Panc1 (cell line): ENCODE measurements around the gene NEUROD4. TPM values are rescaled to one million over a fixed set of nuclear protein-coding genes. Genes with fewer than 3 reads are reported as not detected.

Experiments
- ATAC-seq: fragments of 200-7000 bp; cut with Tn5 transposase; 2 replicates; pipeline ENCODE4 v1.9.1; 2020; ENCODE audit warnings: mild to moderate bottlenecking, moderate library complexity
- BruUV-seq: library from RNA; stranded (reverse); fragments of 400-500 nt; replicated peaks from 2 replicates; lab custom pipeline; 2021; lab: Mats Ljungman, UMichigan
- CTCF ChIA-PET: fragments of 300-600 bp; sonication (Branson Sonifier 250); formaldehyde crosslinking; loops from one replicate; lab custom pipeline; 2022; ENCODE audit warnings: antibody characterized with exemption; lab: Charles Lee
- POLR2A ChIA-PET: fragments of 300-600 bp; sonication (Branson Sonifier 250); formaldehyde crosslinking; loops from one replicate; lab custom pipeline; 2022; ENCODE audit warnings: antibody characterized with exemption; lab: Charles Lee
- DNase-seq: peaks from one replicate; pipeline ENCODE4 v3.0.0-alpha.2; 2010; ENCODE audit warnings: low read depth, low spot score
- H3K27ac ChIP-seq: 2 replicates; pipeline ENCODE4 v1.5.1; 2011; ENCODE audit warnings: mild to moderate bottlenecking, low read length, inconsistent platforms
- H3K27me3 ChIP-seq: fragments of 200-500 bp; sonication (Bioruptor generic); 2 replicates; pipeline ENCODE4 v1.6.0; 2014; ENCODE audit warnings: low read length, inconsistent platforms; ENCODE audit not compliant: control insufficient read depth, insufficient read depth
- H3K36me3 ChIP-seq: fragments of 200-500 bp; sonication (Bioruptor generic); 2 replicates; pipeline ENCODE4 v1.5.1; 2014; ENCODE audit warnings: inconsistent platforms, mild to moderate bottlenecking, low read length, moderate library complexity; ENCODE audit not compliant: control insufficient read depth, insufficient read depth
- H3K4me1 ChIP-seq: 2 replicates; pipeline ENCODE4 v1.5.1; 2011; ENCODE audit warnings: inconsistent platforms, mild to moderate bottlenecking, low read length, moderate library complexity; ENCODE audit not compliant: control insufficient read depth, insufficient read depth
- H3K4me3 ChIP-seq, 2 experiments: 2 replicates each; pipeline ENCODE4 v1.5.1; 2011 to 2012; ENCODE audit warnings: low read depth in 2 of 2, low read length in 2 of 2, mild to moderate bottlenecking in 2 of 2, inconsistent platforms in 1 of 2, moderate library complexity in 1 of 2
- H3K9me3 ChIP-seq: fragments of 200-500 bp; sonication (Bioruptor generic); 2 replicates; pipeline ENCODE4 v1.5.1; 2014; ENCODE audit warnings: low read depth, mild to moderate bottlenecking, inconsistent platforms, low read length, moderate library complexity; ENCODE audit not compliant: control insufficient read depth, insufficient read depth
- POLR2AphosphoS5 ChIP-seq: IDR thresholded peaks from 2 replicates; pipeline ENCODE4 v1.6.1; 2012; ENCODE audit warnings: mild to moderate bottlenecking, low read depth, low read length, moderate library complexity
- REST ChIP-seq, 2 experiments: IDR thresholded peaks; 2 replicates each; pipeline ENCODE4 v1.6.1; 2011 to 2012; ENCODE audit warnings: low read depth in 2 of 2, control low read depth in 1 of 2, low read length in 1 of 2, mild to moderate bottlenecking in 1 of 2, moderate library complexity in 1 of 2; ENCODE audit not compliant: insufficient read depth in 1 of 2
- SIN3A ChIP-seq: IDR thresholded peaks from 2 replicates; pipeline ENCODE4 v1.6.1; 2012; ENCODE audit warnings: low read depth, mild to moderate bottlenecking, low read length, moderate library complexity, borderline replicate concordance; ENCODE audit not compliant: insufficient read depth
- TCF7L2 ChIP-seq: IDR thresholded peaks from 2 replicates; pipeline ENCODE4 v1.6.1; 2011; ENCODE audit warnings: mild to moderate bottlenecking, low read depth, low read length, inconsistent platforms
- in situ Hi-C: cut with HindIII; loops from 2 replicates; pipeline ENCODE4 v1.10.0; 2016; ENCODE audit warnings: low sequenced_read_pairs, low pct_unique_long_range_greater_than_20kb
- intact Hi-C: fragments of 100-400 bp; cut with micrococcal nuclease; formaldehyde crosslinking; loops from one replicate; pipeline ENCODE4 v1.10.0; 2022; ENCODE audit not compliant: unreplicated experiment
- total RNA-seq: library from RNA; stranded (reverse); gene quantifications from one replicate; pipeline ENCODE4 v1.2.1, GENCODE V29; 2021; ENCODE audit not compliant: unreplicated experiment
- TF ChIP-seq, protein P1 (sequence below): fragments of 450-650 bp; IDR thresholded peaks from 2 replicates; pipeline ENCODE4 v1.5.1; 2017; ENCODE audit warnings: mild to moderate bottlenecking

Gene NEUROD4
- total RNA-seq, 1 experiment from 2014 or later = not detected

DNA sequence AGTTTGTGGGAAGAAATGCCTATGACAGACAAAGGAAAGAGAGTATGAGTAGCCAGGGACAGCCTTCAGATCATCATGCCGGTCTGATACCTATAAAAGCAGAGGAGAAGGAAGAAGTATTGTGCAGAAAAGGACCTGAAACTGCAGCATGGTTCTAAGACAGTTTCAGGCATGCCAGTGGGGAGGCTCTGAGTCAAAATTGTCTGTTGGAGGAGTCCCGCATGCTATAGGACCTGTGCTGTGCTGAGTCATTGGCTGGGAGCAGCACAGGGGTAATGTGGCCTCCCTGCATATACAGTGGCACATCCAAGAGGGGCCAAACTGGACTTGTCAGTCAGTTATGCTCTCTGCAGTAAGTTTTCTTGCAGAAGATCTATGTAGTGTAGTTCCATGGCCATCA lies 40.7 kb downstream of the NEUROD4 start:
- ChIA-PET CTCF (no interaction called here), POLR2A (no interaction called here)
- DNase-seq (no peak), ATAC-seq (no peak)
- Histone ChIP-seq H3K27me3 (peaks cover 18% of the 10 kb centered on the region), H3K36me3 (no peaks in the 10 kb centered on the region), H3K4me1 (no peaks in the 10 kb centered on the region), H3K4me3 (no peak overlapping the region), H3K27ac (no peak overlapping the region), H3K9me3 (no peaks in the 10 kb centered on the region)
- in situ Hi-C loops (no loop called here), intact Hi-C loops (no loop called here)
- TF ChIP-seq SIN3A (no peak), TCF7L2 (no peak)
- TF ChIP-seq, protein P1, sequence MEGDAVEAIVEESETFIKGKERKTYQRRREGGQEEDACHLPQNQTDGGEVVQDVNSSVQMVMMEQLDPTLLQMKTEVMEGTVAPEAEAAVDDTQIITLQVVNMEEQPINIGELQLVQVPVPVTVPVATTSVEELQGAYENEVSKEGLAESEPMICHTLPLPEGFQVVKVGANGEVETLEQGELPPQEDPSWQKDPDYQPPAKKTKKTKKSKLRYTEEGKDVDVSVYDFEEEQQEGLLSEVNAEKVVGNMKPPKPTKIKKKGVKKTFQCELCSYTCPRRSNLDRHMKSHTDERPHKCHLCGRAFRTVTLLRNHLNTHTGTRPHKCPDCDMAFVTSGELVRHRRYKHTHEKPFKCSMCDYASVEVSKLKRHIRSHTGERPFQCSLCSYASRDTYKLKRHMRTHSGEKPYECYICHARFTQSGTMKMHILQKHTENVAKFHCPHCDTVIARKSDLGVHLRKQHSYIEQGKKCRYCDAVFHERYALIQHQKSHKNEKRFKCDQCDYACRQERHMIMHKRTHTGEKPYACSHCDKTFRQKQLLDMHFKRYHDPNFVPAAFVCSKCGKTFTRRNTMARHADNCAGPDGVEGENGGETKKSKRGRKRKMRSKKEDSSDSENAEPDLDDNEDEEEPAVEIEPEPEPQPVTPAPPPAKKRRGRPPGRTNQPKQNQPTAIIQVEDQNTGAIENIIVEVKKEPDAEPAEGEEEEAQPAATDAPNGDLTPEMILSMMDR = no peak
- no TSS peak for BruUV-seq

DNA sequence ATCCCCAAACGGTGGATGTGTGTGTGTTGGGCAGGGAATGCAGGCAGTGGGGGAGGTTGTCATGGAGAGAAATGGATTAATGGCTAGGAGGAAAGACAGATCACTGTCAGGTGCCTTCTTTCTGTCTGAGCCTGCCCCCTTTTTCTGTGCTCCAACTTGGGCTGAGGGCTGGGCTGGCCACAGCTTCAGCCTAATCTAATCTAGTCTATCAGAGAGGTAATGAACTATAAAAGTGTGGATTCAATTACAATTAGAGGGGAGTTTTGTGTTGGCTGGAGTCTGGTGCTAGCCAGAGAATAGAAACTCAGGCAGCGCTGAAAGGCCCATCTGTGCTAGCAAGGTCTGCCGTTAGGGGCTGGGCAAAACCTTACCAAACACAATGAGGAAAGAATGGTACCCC lies 41.2 kb downstream of the NEUROD4 start:
- ChIA-PET POLR2A (no interaction called here), CTCF (no interaction called here)
- in situ Hi-C loops = no loop called here

More for the DNA sequence above, 41.2 kb downstream of the NEUROD4 start:
- peaks cover 18% of the 10 kb centered on the region for H3K27me3 ChIP-seq
- H3K36me3 ChIP-seq = no peaks in the 10 kb centered on the region
- no peak overlapping the region for H3K27ac ChIP-seq
- TF ChIP-seq REST (IDR thresholded peaks at IDR 0.05; ENCODE audit: insufficient read depth in 1 of 2, low read depth in 2 of 2, low read length in 1 of 2) = no peak
- TF ChIP-seq POLR2AphosphoS5 = no peak
- TF ChIP-seq SIN3A = no peak
- TF ChIP-seq, protein P1 = no peak
- no peak for TF ChIP-seq TCF7L2
- DNase-seq (no peak), ATAC-seq (no peak)
- no TSS peak for BruUV-seq
- H3K4me1 ChIP-seq = no peaks in the 10 kb centered on the region
- no peak overlapping the region for H3K4me3 ChIP-seq
- no peaks in the 10 kb centered on the region for H3K9me3 ChIP-seq
- intact Hi-C loops = no loop called here
